Subcutaneous adipose tissue (tissue), 4 donors: ENCODE measurements around the gene KIF5C. TPM values are rescaled to one million over a fixed set of nuclear protein-coding genes. Genes with fewer than 3 reads are reported as not detected.

Experiments used
- total RNA-seq, 4 donors: library from RNA; depleted of rRNA; stranded (reverse); fragments of >200 nt; gene quantifications; one replicate each; pipeline ENCODE4 v1.1.0, GENCODE V29; 2016
- TF ChIP-seq, protein P1 (sequence below): fragments of 450-650 bp; IDR thresholded peaks from one replicate; pipeline ENCODE4 v1.5.1; 2016; ENCODE audit warnings: low read depth, mild to moderate bottlenecking, control low read depth, antibody characterized with exemption, moderate library complexity

The KIF5C gene
- total RNA-seq, 4 donors from 2014 or later: 1.5 to 4.6 (median 2.0) TPM

DNA sequence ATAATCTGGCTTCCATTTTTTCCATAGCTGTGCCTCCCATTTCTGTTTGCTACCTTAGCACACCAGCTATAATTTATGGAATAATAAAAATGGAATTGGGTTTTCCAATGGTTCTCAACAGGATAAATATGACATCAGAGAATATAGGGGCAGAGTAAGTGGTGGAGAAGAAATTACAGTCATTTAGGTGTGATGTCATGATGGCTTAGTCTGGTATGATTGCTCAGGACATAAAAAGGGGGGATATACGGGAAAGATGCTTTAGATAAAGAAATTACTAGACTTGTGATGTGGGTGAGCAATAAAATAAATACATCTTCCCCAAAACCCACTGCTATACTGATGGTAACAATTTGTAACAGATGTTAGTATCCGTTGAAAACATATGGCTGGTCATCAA lies 21.6 kb upstream of the KIF5C start:
- TF ChIP-seq, protein P1, sequence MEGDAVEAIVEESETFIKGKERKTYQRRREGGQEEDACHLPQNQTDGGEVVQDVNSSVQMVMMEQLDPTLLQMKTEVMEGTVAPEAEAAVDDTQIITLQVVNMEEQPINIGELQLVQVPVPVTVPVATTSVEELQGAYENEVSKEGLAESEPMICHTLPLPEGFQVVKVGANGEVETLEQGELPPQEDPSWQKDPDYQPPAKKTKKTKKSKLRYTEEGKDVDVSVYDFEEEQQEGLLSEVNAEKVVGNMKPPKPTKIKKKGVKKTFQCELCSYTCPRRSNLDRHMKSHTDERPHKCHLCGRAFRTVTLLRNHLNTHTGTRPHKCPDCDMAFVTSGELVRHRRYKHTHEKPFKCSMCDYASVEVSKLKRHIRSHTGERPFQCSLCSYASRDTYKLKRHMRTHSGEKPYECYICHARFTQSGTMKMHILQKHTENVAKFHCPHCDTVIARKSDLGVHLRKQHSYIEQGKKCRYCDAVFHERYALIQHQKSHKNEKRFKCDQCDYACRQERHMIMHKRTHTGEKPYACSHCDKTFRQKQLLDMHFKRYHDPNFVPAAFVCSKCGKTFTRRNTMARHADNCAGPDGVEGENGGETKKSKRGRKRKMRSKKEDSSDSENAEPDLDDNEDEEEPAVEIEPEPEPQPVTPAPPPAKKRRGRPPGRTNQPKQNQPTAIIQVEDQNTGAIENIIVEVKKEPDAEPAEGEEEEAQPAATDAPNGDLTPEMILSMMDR: no peak

DNA sequence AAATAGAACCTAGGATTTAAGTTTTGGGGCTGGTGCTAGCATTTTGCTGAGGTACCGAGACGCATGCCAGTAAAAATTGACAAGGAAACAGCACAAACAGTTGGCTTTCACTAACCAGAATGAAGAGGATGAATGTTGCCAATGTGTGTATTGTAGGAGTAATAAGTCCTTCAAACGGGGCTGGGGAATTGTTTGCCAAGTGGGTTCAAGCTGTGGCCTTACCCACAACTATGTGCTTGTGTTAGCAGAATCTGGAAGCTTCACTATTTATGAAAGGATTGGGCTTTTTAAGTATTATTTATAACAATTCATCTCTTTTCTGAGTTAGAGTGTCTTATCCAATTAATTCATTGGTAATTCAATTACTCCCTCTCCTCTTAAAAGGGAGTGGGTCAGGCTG lies 15.0 kb upstream of the KIF5C start:
- TF ChIP-seq, protein P1: no peak

DNA sequence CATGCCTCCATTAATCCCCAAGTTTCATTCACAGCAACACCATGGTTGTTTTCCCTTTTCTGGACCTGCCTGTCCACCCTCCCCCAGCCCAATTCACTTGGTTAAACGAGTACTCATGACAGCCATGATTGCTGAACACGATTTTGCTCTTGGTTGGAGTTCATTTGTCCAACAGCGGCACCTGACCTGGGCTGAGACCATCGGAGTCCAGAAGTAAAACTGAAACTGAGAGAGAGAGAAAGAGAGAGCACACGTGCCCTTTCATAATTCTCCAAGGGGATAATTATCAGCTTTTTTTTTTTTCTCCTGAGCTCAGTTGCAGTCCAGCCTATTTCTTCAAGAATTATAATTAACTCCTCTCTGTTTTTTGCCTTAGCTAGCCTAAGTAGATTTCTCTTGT lies 13.7 kb upstream of the KIF5C start:
- TF ChIP-seq, protein P1: no peak

DNA sequence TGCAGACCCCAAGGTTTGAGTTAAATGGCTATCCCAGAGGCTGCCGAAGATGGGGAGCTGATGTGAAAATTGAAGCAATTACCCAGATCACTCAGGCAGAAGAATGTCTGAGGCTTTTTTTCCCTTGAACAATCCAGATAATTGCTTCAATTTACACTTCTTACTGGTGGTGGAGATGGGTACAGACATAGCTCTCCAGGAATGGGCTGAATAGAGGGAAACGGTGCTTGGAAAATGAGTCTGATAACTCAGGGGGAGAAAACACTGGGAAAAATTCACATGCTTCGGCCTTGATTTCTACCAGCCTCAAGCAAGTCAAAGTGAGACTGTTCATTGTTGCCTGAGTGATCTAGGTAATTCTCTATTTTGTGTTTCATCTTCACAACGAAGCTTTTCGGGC lies 9.5 kb upstream of the KIF5C start:
- TF ChIP-seq, protein P1: no peak

DNA sequence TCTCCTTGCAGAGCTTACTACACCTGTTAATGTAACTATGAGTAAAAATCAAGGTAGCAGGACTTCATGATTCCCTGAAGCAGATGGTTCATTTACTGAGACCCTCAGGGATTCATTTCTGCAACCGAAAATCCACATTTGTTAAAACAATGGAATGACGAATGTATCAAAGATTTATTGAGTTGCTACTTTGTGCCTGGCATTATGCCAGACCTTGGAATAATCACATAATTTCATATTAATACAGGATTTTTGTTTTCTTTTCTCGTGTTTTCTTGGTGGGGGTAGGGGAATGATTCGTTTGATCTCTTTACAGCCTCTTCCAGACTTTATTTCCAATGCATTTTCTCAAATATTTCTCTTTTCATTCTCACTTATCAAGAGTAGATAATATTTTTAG lies 8.9 kb upstream of the KIF5C start:
- TF ChIP-seq, protein P1: no peak

DNA sequence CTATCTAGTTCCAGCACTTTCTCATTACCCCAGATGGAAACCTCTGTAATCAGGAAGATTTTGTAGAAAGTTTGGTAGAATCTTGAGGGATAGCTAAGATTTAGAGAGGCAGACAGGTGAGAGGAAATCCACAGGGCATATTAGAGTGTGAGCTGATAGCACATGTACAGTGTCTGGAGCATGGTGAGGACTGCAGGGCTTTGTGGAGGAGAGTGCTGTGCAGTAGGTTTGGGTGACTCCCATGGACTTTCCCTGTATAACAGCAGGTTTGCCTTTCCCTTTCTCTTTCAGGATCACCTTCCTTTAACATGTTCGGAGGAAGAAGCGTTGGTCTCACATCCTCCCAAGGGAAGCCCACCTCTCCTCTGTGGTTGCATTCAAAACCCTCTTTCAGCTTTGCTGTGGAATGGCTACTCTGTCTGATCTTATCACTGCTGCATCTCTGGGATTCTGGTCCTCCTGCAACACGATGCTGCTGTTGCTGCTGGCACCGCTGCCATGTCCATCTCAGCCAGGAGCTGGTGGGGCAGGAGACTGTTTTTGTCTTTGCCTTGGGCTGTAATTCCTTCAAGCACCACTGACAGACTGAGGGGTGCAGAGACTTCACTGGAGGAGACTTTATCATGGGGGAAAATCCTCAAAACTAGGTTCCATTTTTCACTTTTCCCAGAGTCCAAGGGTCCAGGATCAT lies 7.8 kb upstream of the KIF5C start:
- TF ChIP-seq, protein P1: no peak

DNA sequence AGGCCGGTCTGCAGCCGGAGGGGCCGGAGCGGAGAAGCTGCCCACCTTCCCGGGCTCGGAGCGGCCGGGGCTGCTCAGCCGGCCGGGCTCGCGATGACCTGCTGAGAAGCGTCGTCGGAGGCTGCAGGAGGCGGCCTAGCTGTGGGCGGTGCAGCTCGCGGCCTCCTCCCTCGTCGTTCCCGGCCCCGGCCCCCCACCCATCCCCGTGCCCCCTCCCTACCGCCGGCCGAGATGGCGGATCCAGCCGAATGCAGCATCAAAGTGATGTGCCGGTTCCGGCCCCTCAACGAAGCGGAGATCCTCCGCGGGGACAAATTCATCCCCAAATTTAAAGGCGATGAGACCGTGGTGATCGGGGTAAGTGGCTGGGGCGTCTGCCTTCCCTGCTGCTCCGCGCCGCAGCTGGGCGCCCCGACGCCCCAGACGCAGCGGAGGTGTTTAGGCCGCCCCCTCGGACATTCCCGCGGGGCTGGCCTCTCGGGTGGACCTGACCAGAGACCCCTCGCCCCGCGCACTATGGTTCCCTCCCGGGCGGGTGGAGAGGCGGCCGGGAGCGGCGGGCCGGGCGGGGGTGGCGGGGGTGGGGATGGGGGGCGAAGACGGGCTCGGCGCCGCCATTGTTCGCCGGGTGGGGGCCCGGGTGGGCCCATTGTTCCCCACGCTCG lies 492 bp downstream of the KIF5C start:
- TF ChIP-seq, protein P1: no peak
